GM18526 (cell line): ENCODE data around the gene KDM4C.

Source experiments
- POLR2A ChIP-seq: IDR thresholded peaks from 3 replicates; pipeline ENCODE4 v1.6.1; 2011; ENCODE audit not compliant: insufficient read length; ENCODE audit errors: extremely low read depth

KDM4C gene

GRCh38 chr9:7033076-7034045 is 275.6 kb downstream of the KDM4C start:
- no peak for TF ChIP-seq POLR2A

- no peak for TF ChIP-seq POLR2A
Observed at GRCh38 chr9:7037176-7037575, 279.4 kb downstream of the KDM4C start.

GRCh38 chr9:7042124-7042523 is 284.4 kb downstream of the KDM4C start:
- no peak for TF ChIP-seq POLR2A

GRCh38 chr9:7045361-7045760 is 287.6 kb downstream of the KDM4C start:
- no peak for TF ChIP-seq POLR2A

- TF ChIP-seq POLR2A: no peak
Observed at GRCh38 chr9:7051711-7052110, 293.9 kb downstream of the KDM4C start.

- no peak for TF ChIP-seq POLR2A
Observed at GRCh38 chr9:7053903-7054302, 296.1 kb downstream of the KDM4C start.

GRCh38 chr9:7055171-7055903 is 297.6 kb downstream of the KDM4C start:
- TF ChIP-seq POLR2A: no peak

- no peak for TF ChIP-seq POLR2A
Observed at GRCh38 chr9:7056254-7056653, 298.5 kb downstream of the KDM4C start.

- TF ChIP-seq POLR2A: no peak
Observed at GRCh38 chr9:7058473-7058872, 300.7 kb downstream of the KDM4C start.

- TF ChIP-seq POLR2A: no peak
Observed at GRCh38 chr9:7067169-7067568, 309.4 kb downstream of the KDM4C start.

GRCh38 chr9:7071916-7072315 is 314.1 kb downstream of the KDM4C start:
- TF ChIP-seq POLR2A: no peak

GRCh38 chr9:7073706-7074105 is 315.9 kb downstream of the KDM4C start:
- TF ChIP-seq POLR2A: no peak

GRCh38 chr9:7075154-7075553 is 317.4 kb downstream of the KDM4C start:
- TF ChIP-seq POLR2A: no peak

- no peak for TF ChIP-seq POLR2A
Observed at GRCh38 chr9:7079051-7079450, 321.3 kb downstream of the KDM4C start.

- TF ChIP-seq POLR2A: no peak
Observed at GRCh38 chr9:7081065-7081600, 323.4 kb downstream of the KDM4C start.

GRCh38 chr9:7083192-7083591 is 325.4 kb downstream of the KDM4C start:
- no peak for TF ChIP-seq POLR2A
